NCI-H187 treated with DMSO at 0.1 percent for 48 hours (cell line): ENCODE results near the gene LRRC36.

Source experiments
- DNase-seq: peaks from one replicate; lab custom pipeline; 2025; lab: John Stamatoyannopoulos, UW

Gene LRRC36

GRCh38 chr16:67389911-67390815 lies 63.5 kb downstream of the LRRC36 start:
- no peak for DNase-seq

DNA sequence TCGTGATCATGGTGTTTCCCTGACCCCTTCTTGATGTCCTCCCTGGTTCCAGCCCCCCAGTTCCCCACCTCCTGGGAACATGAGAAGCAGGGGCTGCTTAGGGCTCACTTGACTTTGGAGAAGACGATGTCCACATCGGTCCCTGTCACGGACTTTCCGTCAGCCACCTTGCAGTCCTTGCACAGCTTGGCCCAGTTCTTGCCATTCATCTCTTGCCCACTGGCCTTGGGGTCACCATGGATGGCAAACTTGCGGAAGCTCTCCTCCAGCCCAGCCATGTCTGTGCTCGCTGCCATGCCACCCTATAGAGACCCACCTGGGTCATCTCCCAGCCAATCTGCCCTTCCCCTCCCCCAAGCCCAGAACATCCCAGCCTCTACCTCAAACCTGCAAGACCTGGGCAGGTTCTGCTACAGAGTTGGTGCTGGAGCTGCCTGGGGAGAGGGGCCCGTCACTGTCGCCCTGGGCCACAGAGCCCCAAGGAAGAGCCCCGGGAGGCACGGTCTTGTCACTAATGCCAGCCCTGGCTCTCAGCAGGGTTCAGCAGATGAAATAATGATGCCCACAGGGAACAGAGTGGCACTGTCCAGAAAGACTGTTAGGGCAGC lies 64.3 kb downstream of the LRRC36 start:
- DNase-seq = no peak

- no peak for DNase-seq
Measured at GRCh38 chr16:67391424-67392300, 65.0 kb downstream of the LRRC36 start.

DNA sequence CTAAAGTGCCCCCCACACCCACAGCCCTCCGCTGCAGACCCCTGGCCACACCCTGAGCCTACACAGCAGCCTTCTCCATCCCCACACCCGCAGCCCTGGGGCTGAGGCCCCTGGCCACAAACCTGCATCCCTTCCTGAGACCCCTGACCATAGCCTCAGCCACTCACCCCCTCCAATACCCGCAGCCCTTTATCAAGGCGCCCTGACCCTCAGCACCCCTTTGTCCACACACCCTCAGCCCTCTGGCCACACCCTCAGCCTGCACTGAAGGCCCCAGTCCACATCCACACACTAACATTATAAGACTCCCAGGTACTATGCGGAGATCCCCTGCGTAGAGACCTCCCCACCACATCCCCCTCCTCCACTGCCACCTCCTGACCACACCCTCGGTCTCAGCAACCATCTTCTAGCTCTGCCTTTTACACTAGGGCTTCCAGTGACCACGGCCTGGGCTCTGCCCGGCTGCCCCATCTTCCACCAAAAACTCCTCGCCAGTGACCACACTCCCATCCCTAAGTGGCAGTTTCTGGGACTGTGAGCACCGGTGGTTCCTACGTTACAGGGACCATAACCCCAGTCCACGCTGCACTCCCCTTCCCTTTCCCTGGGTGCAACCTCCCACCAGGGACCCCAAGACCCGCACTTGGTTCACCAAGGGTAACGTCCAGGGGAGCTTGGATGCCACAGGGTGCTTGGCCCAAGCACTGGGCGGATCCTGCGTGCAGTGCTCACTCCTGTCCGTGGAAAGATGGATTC lies 65.9 kb downstream of the LRRC36 start:
- DNase-seq = no peak

GRCh38 chr16:67393111-67393787 lies 66.6 kb downstream of the LRRC36 start, which contains the start of gene TPPP3:
TSS of gene TPPP3 (minus strand) at chr16:67393498. CDS start at chr16:67391111, 2,387 bp downstream.
- no peak for DNase-seq

DNA sequence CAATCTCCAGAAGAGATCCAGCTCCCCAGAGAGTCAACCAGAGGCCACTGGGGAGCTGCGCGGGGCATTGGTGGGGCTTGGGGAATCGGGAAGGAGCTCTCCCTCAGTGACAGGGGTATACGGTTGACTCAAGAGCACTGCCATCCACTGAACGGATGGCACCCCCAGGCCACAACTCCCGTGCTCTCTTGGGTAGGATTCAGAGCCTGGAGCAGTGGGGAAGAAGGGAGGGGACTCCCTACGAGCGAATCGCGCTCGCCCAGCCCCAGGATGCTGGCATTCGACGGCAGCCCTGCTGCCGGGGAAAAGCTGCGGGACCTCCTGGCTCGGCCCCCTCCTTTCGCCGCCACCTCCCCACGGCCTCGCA lies 67.2 kb downstream of the LRRC36 start:
- no peak for DNase-seq

- DNase-seq = no peak
Measured at GRCh38 chr16:67394155-67395104, 67.8 kb downstream of the LRRC36 start.

DNA sequence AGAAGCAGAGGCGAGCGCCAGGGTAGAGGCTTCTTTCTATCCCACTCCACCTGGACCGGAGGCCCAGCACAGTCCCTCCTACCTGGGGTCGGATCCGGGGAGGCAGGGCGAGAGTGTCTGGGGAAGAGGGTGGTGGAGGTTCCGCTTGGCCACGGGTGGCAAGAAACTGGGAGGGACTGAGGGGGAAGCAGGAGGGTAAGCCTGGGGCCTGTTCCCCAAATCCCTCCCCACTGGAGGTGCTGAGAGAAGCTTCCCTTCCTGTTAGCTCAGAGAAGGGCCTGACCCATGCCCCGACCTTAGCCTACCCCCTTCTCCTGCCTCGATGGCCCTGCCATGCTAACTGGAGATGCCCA lies 68.5 kb downstream of the LRRC36 start:
- no peak for DNase-seq

- peak; percentile 56 for DNase-seq
Measured at GRCh38 chr16:67395458-67396158, 69.0 kb downstream of the LRRC36 start.

GRCh38 chr16:67396159-67397035 lies 69.8 kb downstream of the LRRC36 start:
- peak; percentile 58 for DNase-seq

- DNase-seq = no peak
Measured at GRCh38 chr16:67397036-67397801, 70.6 kb downstream of the LRRC36 start.

DNA sequence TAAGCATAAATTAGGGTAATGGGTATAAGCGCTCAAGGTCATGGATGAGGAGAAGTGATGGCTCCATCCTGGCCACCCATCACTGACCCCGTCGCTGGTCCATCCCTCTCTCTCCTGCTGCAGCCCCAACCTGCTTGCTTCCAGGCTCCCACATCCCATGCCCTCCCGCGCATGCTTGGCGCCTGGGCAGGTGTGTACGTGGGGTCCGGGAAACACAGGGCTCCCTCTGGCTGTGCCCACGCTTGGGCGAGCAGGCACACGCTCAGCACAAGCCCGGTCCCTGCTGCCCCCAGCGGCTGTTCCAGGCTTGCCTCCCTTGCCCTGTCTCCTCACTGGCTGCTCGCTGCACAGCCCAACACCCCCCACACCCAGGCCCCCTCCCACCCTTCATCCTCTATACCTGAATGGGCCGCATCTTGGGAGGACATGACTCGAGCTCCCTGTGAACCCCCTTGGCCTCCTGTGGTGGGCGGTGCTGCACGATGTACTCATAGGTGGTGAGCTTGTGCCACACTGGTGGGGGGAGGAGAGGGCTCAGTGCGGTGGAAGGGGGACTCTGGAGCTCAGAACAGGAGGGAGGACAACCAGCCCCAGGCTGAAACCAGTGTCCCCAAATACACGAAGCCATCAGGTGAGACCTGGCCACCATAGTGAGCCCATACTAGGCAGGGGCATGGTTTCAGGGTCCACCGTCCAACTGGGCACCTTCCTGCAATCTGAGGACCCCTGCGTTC lies 71.4 kb downstream of the LRRC36 start:
- DNase-seq = no peak

- no peak for DNase-seq
Measured at GRCh38 chr16:67398546-67399217, 72.1 kb downstream of the LRRC36 start.

- DNase-seq = no peak
Measured at GRCh38 chr16:67399218-67399733, 72.7 kb downstream of the LRRC36 start.

- DNase-seq = no peak
Measured at GRCh38 chr16:67399749-67400704, 73.4 kb downstream of the LRRC36 start.
